HEK293 (cell line): Measurements from ENCODE around the gene ADD2.

Source experiments
- CTCF ChIP-seq: fragments of 450-650 bp; formaldehyde crosslinking; IDR thresholded peaks from 2 replicates; pipeline ENCODE4 v1.5.1; 2016; ENCODE audit warnings: missing biosample characterization, missing genetic modification characterization
- TCF7L2 ChIP-seq: IDR thresholded peaks from 2 replicates; pipeline ENCODE4 v1.6.1; 2011; ENCODE audit warnings: low read depth, mild to moderate bottlenecking, inconsistent platforms, low read length, moderate library complexity, borderline replicate concordance

- TF ChIP-seq CTCF (tag by site-specific recombination) (no peak), TCF7L2 (no peak)
These were observed 112.2 kb downstream of the ADD2 start for GRCh38 chr2:70655786-70656185.
